CD4-positive, alpha-beta T cell treated with Interleukin-10 for 1 hour (primary cell): ENCODE measurements around the gene C1S.
"Not testable (repeated sequence)": the region's sequence is repeated elsewhere in the genome, so short reads cannot be mapped to it uniquely, and the experiment has no call there.

Experiments used
- DNase-seq: peaks from one replicate; pipeline ENCODE4 v3.0.0-alpha.2; 2020

Gene C1S

GRCh38 chr12:7060353-7060954, at the start of gene C1S:
Gene C1S (plus strand): TSS chr12:7060718. CDS start chr12:7061913, 1,195 bp downstream.
- no peak for DNase-seq

GRCh38 chr12:7011398-7011797, 49.1 kb upstream of the C1S start:
- not testable (repeated sequence) for DNase-seq

DNA sequence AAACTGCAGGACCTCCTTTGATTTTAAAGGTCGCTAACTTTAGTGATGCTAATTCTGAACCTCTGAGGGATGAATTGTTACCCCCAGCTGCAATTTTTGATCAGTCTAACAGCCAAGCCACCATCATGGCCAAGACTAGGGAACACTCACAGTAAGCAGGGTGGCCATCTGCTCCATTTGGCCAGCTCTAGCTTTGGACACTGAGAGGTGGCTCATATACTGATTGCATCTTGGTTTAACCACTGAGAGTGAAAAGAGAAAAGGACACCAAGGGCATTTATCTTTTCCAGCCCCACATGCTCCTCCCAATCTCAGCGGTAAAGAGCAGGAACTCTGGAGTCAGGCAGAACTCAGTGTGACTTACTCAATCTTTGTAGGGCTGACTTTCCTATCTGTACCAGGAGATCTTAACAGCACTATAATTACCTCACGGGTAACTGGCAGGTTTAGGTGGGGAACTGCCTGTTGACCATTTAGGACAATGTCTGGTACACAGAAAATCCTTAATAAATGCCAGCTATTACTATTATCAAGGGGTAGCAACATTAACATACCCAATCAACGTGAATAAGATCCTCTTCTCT, 48.4 kb upstream of the C1S start:
- DNase-seq: no peak

DNA sequence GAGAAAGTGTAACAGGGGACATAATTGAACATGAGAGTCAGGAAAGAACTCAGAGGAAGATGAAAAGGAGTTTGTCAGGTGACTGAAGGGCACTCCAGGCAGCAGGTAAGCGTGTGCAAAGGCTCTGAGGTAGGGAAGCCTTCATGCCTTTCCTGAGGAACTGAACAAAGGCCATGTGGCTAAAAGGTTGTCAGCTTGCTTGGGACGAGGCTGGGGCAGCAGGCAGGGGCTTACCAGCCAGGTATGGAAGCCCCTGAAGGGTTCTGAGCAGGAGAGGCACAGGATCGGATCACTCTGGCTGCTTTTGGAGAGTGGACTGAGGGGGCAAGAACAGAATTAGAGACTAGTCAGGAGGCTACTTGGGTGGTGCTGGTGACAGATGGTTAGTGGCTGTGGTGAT, 47.4 kb upstream of the C1S start:
- DNase-seq: no peak

- DNase-seq: no peak
Measured at GRCh38 chr12:7015555-7016370, 44.8 kb upstream of the C1S start.

DNA sequence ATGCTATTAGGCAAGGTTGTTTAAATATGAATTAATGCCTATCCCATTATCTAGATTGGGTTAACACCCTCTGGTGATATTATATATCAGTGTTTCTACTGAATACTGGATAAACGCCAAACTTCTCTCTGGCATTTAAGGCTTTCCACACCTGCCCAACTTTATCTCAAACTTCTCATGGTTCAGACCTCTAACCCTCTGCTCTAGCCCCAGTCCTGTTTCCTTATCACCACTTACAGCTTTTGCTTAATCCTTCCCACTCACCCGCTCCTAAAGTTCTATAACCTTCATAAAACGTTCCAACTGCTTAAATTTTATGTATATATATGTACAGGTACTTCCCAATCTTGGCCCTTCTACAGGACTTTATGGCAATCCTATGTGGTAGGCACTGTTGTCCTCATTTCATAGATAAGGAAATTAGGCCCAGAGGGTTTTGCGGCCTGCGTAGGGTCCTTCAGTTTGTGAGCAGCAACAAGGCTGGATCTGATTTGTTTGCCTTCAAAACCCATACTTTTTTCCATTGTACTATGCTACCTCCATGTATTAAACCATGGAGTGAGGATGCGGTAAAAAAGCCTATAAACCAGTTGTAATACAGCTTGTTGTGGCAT, 43.5 kb upstream of the C1S start:
- no peak for DNase-seq

- DNase-seq: no peak
Measured at GRCh38 chr12:7017870-7018349, 42.6 kb upstream of the C1S start.

- DNase-seq: peak; percentile 99
Measured at GRCh38 chr12:7018350-7019042, 42.0 kb upstream of the C1S start, which contains the start of gene LPCAT3. Gene LPCAT3 (minus strand): TSS chr12:7018476. CDS start chr12:7018424, 52 bp downstream.

DNA sequence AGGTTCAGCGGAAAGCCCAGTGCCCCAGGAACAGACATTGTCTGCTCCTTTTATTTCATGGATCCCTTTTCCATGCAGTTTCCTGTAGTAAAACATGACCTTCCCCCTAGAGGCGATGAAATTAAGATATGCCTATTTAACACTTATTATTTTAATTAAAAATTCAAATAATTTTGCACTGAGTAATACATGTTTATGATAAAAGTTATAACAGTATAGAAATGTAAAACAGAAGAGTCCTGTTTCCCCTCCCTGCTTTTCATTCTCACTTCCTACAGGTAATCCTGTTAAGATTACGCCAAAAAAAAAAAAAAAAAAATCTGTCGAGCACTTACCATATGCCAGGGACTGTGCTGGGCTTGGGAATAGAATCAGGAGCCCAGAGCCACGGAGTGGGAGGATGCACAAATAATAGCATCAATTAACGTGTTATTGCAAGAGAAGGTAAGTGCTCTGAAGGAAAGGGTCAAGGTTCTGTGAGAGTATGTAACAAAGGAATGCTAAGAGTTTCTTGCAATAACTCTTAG, 41.4 kb upstream of the C1S start:
- no peak for DNase-seq

GRCh38 chr12:7021956-7022355, 38.6 kb upstream of the C1S start:
- DNase-seq: no peak

DNA sequence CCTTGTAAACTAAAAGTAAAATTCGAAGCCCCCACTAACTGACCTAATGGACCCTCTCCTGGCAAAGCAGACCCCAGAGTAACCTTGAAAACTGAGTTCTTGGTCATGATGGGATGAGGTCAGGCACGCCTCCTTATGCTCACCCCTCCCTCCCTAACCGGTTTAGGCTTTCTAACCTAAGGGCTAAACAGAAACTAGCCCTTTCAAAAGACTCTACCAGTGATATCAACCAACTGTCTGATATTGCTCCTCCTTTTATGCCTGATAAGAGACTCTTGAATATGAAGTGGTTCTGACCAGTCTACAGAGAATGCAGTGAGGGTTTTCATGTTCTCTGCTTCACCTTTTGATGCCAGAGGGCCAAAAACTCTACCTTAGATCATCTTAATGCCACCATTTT, 37.4 kb upstream of the C1S start:
- no peak for DNase-seq

DNA sequence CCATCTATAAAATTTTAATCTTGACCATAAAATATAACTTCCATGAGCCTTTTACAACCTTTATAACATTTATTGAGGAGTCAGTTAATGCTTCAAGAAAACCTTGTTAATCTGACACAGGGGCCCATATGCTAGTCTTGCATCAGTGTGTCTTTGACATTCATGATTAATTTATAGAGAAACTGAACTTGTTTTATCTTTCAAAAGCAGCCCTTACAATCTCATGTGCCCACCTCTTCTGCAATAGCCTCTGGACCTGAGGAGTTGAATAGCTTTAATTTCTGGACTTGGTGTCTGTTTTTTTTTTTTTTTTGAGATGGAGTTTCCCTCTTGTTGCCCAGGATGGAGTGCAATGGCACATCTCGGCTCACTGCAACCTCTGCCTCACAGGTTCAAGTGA, 33.7 kb upstream of the C1S start:
- DNase-seq: no peak

GRCh38 chr12:7031306-7031705, 29.2 kb upstream of the C1S start:
- DNase-seq: no peak

GRCh38 chr12:7032990-7033389, 27.5 kb upstream of the C1S start:
- DNase-seq: no peak

GRCh38 chr12:7034464-7034863, 26.1 kb upstream of the C1S start:
- no peak for DNase-seq

GRCh38 chr12:7035463-7035862, 25.1 kb upstream of the C1S start:
- DNase-seq: no peak

GRCh38 chr12:7037411-7037810, 23.1 kb upstream of the C1S start:
- not testable (repeated sequence) for DNase-seq

GRCh38 chr12:7038591-7038990, 21.9 kb upstream of the C1S start:
- DNase-seq: no peak

DNA sequence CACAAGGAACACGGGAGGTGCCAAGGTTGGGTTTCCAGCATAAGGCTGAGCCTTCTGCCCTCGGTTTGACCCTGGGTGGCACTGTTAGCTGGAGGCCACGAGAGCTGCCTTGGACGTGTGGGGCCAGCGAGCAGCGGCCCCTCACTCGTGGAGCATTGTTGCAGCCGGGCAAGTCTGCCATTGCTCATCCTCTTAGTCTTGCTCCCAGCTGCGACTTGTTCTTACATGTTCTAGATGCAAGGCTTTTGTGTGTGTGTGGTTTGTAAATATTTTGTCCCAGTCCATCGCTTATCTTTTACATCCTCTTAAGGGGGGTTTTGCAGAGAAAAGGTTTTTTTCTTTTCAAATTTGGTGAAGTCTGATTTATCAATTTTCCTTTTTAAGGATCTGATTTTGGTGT, 21.1 kb upstream of the C1S start:
- no peak for DNase-seq

DNA sequence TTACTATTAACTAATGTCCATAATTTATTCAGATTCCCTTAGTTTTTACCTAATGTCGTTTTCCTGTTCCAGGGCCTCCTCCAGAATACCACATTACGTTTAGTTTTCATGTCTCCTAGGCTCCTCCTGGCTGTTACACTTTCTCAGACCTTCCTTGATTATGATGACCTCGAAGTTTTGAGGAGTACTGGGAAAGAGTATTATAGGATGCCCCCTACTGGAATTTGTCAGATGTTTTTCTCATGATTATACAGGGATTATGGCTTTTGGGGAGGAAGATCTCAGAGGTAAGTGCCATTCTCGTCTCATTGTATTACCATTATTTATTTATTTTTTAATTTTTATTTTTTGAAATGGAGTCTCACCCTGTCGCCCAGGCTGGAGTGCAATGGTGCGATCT, 17.7 kb upstream of the C1S start:
- peak; percentile 33 for DNase-seq

- no peak for DNase-seq
Measured at GRCh38 chr12:7045913-7046312, 14.6 kb upstream of the C1S start.

- DNase-seq: no peak
Measured at GRCh38 chr12:7046383-7047105, 14.0 kb upstream of the C1S start.
